Activated CD4-positive, alpha-beta T cell treated with anti-CD3 and anti-CD28 coated beads, Interleukin-2, Interleukin-6, amounts not matched to agents 100 ng/mL and 50 ng/mL, durations not matched to agents 16 hours and 8 hours (primary cell): Measurements from ENCODE around the gene RNF130.

ENCODE experiments used
- DNase-seq: peaks from one replicate; pipeline ENCODE4 v3.0.0-alpha.2; 2020

RNF130 gene

DNA sequence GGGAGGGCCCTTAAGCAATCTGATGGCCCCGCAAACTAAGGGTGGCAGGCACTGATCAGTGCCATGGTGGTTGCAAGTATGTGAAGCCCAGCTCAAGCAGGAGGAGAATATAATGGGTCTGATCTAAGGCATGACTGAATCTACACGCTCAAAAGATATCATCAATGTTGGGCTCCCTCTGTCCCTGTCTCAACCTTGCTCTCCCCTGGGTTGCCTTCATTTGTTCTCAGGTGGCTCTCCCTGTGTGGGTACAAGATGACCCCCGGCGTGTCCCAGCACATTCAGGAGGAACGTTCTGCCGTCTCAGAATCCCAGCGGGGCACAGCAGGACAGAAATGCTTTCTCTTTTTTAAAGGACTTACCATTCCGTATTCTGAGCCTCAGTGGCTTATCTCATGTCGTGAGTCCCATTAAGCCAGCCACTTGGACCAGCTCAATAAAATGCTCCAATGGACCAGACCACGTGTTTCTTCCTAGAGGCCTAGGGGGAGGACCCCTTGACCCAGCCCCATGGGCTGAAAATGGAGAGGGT, 12.0 kb upstream of the RNF130 start:
- DNase-seq, result no peak

DNA sequence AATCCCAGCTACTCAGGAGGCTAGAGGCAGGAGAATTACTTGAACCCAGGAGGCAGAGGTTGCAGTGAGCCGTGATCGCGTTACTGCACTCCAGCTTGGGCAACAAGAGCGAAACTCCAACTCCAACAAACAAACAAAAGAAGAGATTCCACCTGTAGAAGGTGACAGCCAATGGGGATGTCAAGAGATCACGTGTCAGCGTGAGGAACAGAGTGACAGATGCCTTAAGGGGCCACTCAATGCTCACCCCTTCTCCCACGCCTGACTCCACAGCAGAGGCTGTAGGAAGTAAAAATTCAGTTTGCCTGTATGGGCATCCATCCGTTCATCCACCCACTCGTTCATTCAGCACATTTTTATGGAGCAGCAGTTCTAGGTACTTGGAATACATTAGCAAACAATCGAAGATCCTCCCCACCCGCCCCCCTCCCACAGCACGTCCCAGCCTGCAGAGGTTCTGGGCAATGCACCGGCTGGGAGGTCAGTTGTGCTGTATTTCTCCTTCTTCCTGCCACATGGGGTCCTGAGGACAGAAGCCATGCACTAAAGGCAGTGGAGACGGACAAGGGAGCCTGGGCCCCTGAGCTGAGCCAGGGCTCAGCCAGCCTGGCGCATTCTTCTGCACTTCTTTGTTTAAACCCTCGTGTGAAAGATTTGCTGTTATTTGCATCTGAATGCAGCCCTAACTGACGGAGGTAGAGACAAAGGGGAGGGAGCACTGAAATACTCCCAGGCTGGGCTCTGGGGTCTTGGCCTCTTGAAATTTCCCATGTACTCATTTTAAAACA, 11.3 kb upstream of the RNF130 start:
- no peak for DNase-seq

DNA sequence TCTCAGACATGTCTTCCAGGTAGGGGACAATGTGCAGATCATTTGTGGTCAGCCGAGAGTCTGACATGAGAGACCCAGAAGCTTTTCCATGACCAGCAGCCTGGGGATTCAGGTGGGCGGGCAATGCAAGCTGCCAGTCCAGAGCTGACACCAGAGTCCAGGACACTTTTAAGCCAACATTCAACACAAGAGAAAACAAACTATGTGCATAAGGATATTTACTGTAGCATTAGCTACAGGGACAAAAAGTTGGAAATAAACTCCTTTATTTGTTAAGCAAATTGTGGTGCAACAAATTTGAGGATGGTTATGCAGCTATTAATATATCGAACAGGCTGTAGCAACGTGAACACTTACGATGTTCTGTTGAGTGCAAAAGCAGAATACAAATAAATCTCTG, 9.9 kb upstream of the RNF130 start:
- DNase-seq, result no peak

DNA sequence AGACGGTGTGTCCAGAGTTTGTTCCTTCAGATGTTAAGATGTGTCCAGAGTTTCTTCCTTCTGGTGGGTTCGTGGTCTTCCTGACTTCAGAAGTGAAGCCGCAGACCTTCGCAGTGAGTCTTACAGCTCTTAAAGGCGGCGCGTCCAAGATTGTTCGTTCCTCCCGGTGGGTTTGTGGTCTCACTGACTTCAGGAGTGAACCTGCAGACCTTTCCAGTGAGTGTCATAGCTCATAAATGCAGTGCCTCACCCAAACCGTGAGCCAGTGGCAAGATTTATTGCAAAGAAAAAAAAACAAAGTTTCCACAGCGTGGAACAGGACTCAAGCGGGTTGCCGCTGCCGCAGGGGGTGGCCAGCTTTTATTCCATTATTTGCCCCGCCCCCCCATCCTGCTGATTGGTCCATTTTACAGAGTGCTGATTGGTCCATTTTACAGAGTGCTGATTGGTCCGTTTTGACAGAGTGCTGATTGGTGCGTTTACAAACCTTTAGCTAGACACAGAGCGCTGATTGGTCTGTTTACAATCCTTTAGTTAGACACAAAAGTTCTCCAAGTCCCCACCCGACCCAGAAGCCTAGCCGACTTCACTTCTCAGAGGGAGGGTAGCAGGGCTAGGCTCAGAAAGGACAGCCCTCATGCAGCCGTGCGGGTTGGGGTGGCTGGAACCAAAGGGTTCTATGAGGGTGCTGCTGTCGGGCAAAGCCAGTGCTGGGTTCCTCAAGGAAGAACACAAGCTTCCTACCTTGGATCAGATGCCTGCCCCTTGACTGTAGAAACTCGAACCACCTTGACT, 9.1 kb upstream of the RNF130 start:
- DNase-seq, result no peak

DNA sequence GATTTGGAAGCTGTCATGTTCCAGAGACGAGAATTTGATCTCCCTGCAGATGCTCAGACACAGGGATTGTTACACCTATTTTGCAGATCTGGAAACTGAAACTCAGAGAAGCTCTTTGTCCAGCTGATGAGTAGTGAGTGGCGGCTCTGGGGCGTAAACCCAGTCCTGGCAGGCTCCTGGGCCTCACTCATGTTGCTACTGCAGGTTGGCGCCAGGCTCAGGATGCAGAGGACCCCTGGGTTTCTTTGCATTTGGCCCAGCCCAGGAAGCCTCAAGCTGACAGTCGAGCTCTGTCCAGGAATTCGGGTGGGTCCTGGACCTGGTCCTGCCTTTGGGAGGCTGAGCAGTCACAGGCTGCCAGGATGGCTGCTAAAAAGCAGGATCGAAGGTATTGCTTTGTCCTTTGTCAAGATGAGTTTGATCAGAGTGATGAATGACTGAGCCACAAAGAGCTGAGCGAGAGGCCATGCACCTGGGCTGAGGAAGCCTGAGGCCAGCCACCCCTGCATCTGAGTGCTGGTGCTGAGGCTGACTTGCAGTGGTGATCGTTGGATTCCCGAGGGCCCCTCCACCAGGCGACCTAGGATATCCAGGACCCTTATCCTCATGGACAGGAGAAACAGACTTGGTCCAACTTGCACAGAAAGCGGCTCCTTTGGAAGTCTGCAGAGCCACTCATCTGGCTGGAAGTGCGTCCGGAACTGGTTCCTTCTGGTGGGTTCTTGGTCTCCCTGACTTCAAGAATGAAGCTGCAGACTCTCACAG, 8.3 kb upstream of the RNF130 start:
- no peak for DNase-seq

DNA sequence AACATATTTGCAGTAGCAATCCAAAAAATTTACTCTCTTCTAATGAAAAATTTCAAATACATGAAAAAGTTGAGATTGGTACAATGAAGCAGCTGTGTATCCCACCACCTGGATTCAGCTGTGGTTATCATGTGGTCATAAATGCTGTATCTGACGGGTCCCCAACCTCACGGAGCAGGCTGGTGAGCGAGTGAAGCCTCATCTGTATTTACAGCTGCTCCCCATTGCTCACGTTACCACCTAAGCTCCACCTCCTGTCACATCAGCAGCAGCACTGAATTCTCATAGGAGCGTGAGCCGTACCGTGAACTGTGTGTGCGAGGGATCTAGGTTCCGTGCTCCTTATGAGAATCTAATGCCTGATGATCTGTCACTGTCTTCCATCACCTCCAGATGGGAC, 6.8 kb upstream of the RNF130 start:
- no peak for DNase-seq

DNA sequence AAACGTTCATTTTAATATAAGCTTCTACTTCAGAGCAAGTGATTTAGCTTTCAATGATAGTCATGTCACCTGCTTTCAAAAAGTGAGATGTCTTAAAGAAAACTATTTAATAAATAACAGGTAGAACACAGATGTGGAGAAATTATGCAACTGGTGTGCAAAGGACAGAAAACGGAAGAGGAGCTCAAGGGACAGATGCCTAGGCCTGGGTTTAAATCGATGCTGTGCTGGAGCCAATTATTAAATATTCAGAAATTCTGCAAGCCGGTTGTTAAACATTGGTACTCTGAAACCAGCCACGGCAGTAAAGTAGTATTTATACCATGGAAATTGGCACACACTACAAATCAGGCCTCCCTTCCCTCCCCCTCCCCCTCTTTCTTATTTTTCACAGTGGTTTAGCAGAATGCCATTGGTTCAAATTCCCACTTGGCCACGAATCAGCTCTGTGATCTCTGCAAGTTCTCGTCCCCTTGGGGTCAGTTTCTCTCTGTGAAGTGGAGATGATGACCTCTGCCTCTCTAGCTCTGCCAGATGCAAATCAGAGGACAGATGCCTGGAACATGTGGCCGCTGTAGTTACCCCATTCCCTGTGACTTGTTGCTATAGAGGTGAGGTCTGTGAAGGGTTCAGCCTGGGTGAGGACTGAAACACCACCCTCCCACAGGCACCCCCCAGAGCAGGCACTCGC, 6.2 kb upstream of the RNF130 start:
- no peak for DNase-seq

DNA sequence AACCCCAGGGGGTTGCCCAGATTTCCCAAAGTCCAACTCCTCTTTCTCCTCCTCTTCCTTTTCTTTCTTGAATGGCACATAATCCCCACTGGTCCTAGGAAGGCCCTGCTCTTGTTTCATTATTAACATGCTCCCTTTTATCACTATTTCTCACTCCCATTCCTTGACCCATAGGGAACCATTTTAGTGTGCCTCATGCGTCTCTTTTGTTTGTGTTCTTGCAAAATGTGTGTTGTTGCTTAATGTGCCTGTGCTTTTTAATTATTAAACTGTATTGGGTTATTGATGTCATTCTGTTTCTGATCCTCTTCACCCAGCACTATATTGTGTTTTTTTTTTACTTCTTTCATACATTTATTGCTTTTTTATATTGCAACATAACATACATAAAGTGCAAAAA, 4.1 kb upstream of the RNF130 start:
- no peak for DNase-seq

DNA sequence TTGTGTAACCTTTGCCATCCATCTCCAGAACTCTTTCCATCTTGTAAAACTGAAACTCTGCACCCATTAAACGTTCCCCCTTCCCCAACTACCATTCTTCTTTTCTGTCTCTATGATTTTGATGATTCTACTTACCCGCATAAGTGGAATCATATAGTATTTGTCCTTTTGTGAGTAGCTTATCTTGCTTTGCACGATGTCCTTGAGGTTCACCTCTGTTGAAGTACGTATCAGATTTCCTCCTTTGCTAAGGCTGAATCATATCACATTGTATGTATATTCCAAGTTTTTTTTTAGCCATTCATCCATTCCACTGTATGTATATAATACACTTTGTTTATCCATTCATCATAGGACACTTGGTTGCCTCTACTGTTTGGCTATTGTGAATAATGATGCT, 2.9 kb upstream of the RNF130 start:
- DNase-seq, result no peak

DNA sequence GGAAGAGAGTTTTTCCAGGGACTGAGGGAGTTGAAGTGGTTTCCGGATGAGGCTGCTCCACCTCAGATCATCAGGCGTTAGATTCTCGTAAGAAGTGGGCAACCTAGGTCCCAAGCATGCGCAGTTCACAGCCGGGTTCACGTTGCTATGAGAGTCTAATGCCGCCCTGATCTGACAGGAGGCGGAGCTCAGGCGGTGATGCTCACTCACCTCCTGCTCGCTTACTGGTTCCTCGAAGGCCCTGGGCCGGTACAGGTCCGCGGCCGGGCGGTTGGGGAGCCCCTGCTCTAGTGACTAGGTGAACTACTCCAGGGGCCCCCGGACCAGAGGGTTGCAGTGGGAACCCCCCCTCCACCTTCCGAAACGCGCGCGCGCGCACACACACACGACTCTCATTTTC, 997 bp upstream of the RNF130 start:
- DNase-seq, result no peak

DNA sequence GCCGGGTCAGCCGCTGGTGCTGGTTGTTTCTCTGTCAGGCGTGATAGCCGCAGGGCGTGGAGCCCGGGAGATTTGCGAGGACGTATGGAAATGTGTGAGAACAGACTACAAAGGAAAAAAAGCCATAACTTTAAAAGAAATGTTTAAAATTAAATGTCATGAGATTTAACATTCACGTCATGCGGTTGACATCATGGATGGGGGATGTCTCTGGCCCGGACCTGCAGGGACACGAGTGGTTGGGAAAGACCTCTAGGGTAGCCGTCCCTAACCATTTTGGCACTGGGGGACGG, 643 bp upstream of the RNF130 start:
- DNase-seq, result no peak

DNA sequence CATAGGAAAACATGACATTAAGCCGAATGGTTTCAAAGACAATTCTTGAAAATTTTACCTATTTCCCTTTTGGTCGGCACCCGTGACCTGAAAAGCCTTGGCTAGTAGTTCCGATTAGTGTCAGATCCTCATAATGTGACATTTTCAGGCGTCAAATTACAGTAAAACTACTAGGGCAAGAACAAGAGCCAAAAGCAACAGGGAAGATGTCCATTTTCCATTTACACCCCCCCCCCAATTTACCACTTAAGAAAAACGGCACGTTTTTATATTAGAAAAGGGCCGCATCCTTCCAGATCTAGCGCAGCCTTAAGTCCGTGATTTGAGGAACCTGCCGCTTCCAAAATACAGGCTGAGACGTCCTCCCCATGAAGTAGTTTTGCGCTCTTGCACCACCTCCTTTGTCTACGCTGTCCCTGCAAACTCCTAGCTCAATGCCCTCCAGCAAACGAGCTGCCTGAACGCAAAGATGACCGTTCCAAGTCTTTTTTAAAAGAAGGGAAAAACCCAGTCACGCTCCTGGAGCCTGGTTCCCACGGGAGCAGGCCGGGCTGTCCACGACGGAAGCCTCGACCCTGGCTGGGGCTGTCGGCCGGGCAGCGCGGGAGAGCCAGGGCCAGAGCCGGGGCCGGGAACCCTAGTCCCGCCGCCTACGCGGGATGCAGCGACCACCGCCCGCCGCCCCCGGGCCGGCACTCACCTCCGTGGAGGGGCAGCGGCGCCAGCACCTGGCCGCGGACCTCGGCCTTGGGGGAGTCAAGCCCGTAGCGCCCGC, 616 bp downstream of the RNF130 start:
- peak; percentile 10 for DNase-seq

DNA sequence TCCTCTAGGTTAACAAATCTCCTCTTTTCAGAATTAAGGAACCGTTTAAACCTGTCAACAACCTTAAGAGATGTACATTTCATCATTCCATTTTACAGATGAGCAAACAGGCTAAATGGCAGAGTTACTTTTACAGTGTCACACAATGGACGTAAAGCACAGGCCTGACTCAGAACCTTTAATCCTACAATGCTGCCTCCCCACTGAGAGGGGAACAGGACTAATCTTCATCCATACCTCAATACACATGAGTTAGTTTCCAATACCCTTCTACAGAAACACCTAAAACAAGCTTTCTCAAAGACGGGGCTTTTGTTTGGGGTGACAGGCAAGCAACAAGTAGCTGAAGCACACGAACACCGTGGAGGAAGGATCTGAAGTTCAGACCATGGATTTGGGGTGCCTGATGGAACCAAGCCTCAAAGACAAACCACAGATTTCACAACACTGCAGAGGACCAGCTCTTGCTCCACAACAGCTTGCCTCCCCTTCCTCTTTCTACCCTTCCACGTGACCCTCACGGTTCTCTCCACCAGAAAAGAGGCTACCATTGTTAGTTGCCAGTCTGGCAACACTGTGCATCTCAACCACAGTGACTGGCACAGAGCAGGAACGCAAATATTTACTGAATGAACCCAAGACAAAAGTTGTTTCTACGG, 1.8 kb downstream of the RNF130 start:
- DNase-seq, result no peak

DNA sequence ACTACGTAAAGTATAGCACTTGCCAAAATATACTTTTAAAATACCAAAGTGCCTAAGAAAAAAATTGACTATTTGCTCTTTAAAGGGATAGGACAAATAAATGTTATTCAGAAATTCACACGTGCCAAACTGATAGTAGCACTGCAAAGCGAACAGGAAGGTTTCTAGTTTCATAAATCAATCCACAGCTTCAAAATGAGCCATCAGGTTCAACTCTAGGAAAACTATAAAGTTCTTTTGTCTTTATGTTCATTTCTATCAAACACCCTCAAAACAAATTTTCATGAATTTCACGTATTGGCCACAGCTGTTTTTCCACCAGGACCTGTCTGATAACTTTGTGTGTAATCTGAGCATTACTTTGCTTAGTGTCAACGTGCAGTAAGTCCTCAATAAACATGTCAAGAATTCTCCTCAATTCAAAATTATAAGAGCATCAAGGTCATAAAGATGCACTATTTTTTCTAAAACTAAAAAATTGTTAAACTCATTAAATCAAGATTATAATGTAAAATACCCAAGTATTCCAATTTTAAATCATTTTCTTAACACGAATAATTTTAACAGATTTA, 3.0 kb downstream of the RNF130 start:
- DNase-seq, result no peak

DNA sequence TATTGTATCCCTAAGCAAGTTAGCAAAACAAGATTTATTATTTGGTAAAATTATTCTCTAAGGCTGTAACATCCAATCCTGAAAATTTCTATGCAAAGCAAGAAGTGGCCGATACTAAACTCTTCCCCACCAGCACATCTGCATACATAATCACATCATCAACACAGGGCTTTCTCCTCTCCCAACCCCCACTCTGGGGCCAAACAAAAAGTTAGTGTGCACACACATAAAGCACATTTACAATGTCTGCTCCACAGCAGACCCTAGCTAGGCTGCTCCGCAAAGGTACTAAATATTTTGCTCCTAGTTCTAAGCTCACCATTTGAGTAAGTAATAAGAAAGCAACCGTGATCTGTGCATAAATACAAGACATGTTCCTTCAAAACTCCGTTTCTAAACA, 3.6 kb downstream of the RNF130 start:
- DNase-seq, result no peak

DNA sequence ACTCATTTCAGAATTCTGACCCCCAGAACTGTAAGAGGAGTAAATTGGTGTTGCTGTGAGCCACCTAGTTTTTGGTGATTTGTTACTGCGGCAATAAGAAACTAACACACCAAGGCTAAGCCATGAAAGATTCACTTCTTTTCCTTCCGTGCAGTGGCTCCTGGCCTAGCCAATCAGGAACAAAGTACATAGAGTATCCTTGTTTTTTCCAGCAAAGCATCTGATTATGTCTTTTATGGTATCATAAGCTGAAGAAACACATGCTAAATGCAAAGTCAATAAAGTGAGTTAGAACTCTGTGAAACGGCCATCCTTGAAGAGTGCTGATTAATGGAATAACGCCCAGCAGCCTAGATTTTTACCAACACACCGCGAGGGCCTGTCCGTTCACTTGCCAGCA, 11.4 kb downstream of the RNF130 start:
- no peak for DNase-seq

DNA sequence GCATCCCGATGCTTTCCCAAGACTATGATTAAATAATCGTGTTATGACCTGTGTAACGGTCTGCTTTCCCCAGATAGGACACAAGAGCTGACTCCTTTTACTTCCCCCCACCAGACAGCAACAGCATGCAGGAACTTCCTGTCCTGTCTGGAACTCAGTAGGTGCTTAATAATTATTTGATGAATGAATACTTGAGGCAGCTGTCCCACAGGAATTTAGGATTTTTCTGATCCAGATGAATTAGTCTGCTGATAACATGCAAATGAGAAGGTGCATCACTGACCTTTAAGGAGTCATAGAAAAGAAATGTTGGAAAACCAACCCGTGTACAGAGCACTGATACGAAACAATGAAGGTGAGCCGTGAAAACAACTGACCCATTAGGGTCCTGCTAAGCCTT, 12.2 kb downstream of the RNF130 start:
- no peak for DNase-seq

DNA sequence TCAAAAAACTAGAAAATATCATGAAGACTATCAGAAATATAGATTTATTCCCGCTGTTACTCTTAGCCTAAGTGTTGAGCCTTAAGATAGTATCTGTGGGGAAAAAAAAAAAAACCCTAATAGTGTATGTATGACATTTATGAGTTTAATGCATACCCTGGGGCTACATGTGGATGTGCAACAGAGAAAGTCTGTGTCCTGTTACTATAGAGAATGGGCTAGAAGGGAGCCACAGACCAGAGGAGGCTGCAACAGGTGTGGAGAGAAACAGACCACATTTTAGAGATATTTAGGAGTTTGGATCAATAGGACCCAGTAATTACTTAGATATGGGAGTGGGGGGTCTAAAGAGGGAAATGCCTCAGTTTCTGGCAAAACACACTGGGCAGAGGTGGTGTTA, 15.4 kb downstream of the RNF130 start:
- no peak for DNase-seq

DNA sequence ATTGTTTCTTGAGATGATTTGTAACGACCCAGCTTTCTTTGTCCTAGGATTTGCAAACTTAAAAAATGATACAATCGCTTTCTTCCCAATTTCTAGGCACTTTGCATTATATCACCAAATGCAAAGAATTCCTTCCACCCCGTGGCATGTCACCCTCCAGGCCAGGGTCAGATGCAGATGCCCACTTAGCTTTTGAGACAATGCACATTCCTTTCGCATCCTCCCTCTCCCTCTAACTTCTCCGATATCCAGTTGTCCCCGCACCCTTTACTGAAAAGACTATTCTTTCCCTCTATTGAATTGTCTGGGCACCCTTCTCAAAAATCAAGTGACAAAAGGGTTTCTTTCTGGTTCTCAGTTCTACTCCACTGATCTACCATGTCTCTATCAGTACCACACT, 17.3 kb downstream of the RNF130 start:
- DNase-seq, result no peak

DNA sequence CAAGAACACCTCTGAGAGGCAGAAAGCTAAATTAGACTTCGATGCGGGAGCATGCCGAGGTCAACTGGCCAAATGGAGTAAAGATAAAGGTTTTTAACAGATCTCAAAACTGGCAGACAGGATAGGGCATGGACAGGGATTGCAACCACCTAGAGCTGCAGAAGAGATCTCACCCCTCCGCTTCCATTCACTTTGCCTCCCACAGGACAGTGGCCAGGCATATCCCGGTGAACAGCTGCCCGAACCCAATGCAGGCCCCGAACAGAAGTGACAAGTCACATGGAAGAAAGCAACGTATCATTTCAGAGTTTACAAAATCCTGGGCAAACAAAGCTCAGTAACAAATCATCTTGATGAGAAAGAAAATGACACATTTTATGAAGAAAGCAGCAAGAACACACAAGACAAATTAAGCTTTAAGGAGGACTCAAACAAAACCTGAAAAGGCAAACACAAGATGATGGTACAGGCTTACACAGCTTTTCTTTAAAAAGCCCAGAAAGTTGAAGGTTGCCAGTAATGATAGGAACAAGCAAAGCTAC, 18.4 kb downstream of the RNF130 start:
- DNase-seq, result no peak

DNA sequence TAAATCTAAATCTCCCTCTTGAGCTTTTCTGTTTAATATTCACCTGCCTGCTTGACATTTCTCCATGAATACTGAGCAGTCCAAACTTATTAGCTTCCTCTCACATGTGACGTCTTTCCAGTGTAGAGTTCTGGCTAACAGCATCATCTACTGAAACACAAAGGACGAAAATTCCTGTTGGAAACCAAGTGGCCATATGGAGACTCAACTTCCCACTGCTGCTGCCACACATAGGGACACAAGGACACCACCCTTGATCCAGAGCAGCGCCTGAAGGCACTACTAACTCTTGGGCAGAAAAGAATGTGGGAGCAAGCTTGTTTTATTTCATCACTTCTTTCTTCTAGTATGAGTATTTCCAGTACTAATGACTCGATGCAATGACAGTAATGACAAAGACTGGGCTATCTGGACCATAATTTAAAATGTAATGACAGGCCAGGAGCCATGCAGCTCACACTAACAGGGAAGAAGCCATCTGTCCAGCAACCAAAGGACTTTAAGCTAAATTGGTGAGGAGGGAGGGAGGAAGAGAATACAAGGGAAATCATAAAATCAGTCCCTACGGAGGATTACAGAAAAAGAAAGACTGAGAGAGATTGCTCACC, 19.2 kb downstream of the RNF130 start:
- DNase-seq, result no peak
